ENCODE measurements around the gene IQGAP2. TPM values are rescaled to one million over a fixed set of nuclear protein-coding genes. Genes with fewer than 3 reads are reported as not detected.

The IQGAP2 gene
- total RNA-seq, 6 experiments from 2014 or later = 96.4 to 152 (median 123) TPM

- no peaks in the 10 kb centered on the region for H3K9me3 ChIP-seq
- peaks cover 0 to 24% (median 2%) of the 10 kb centered on the region in 4 donors for H3K4me1 ChIP-seq
- no peaks in the 10 kb centered on the region for H3K27me3 ChIP-seq
- H3K36me3 ChIP-seq = peaks cover 0 to 9% (median 0%) of the 10 kb centered on the region in 4 donors
- 66% methylated on average over 3 of the region's 7 CpGs for WGBS (ENCODE audit: insufficient coverage, low coverage, low lambda C conversion rate, missing lambda C conversion rate)
- DNase-seq (no peak), ATAC-seq (peak in 1 of 4 donors; percentile 17)
- no peak overlapping the region for H3K4me3 ChIP-seq
- intact Hi-C loops (cut with DNase I) = no loop called here
- TF ChIP-seq POLR2A (IDR thresholded peaks at IDR 0.05) = no peak
- no peak for TF ChIP-seq CTCF (IDR thresholded peaks at IDR 0.05)
- H3K27ac ChIP-seq = no peak overlapping the region
Observed at GRCh38 chr5:76565009-76565408, 161.9 kb downstream of the IQGAP2 start.

GRCh38 chr5:76570153-76570552 lies 167.1 kb downstream of the IQGAP2 start:
- Histone ChIP-seq H3K27ac (no peak overlapping the region), H3K4me3 (no peak overlapping the region), H3K27me3 (no peaks in the 10 kb centered on the region), H3K4me1 (no peaks in the 10 kb centered on the region), H3K9me3 (no peaks in the 10 kb centered on the region), H3K36me3 (peaks cover 0 to 17% (median 0%) of the 10 kb centered on the region in 4 donors)
- intact Hi-C loops (cut with DNase I) = no loop called here
- TF ChIP-seq CTCF (IDR thresholded peaks at IDR 0.05) = no peak
- TF ChIP-seq POLR2A (IDR thresholded peaks at IDR 0.05) = no peak
- DNase-seq (no peak), ATAC-seq (no peak)
- WGBS (ENCODE audit: insufficient coverage, low coverage, low lambda C conversion rate, missing lambda C conversion rate) = 86% methylated on average over 4 of the region's 4 CpGs

GRCh38 chr5:76571559-76571958 lies 168.5 kb downstream of the IQGAP2 start:
- ATAC-seq (peak in 1 of 4 donors; percentile 27), DNase-seq (no peak)
- peaks cover 0 to 23% (median 1%) of the 10 kb centered on the region in 4 donors for H3K36me3 ChIP-seq
- H3K9me3 ChIP-seq = no peaks in the 10 kb centered on the region
- no peaks in the 10 kb centered on the region for H3K4me1 ChIP-seq
- no peak overlapping the region for H3K27ac ChIP-seq
- intact Hi-C loops (cut with DNase I) = no loop called here
- no peaks in the 10 kb centered on the region for H3K27me3 ChIP-seq
- TF ChIP-seq CTCF (IDR thresholded peaks at IDR 0.05) (peak in 3 of 4 donors; percentile 10 to 26 (median 13)), POLR2A (IDR thresholded peaks at IDR 0.05) (no peak)
- H3K4me3 ChIP-seq = no peak overlapping the region

GRCh38 chr5:76576450-76576849 lies 173.4 kb downstream of the IQGAP2 start:
- TF ChIP-seq POLR2A (IDR thresholded peaks at IDR 0.05) (no peak), CTCF (IDR thresholded peaks at IDR 0.05) (no peak)
- H3K4me1 ChIP-seq = peaks cover 0 to 9% (median 3%) of the 10 kb centered on the region in 4 donors
- ATAC-seq = no peak
- no peaks in the 10 kb centered on the region for H3K9me3 ChIP-seq
- H3K27ac ChIP-seq = no peak overlapping the region
- H3K4me3 ChIP-seq = no peak overlapping the region
- H3K27me3 ChIP-seq = no peaks in the 10 kb centered on the region
- DNase-seq = no peak
- H3K36me3 ChIP-seq = peaks cover 0 to 15% (median 1%) of the 10 kb centered on the region in 4 donors
- intact Hi-C loops (cut with DNase I) = no loop called here

GRCh38 chr5:76576996-76577395 lies 173.9 kb downstream of the IQGAP2 start:
- Histone ChIP-seq H3K4me1 (peaks cover 0 to 14% (median 6%) of the 10 kb centered on the region in 4 donors), H3K9me3 (no peaks in the 10 kb centered on the region), H3K27me3 (no peaks in the 10 kb centered on the region), H3K36me3 (peaks cover 0 to 10% (median 1%) of the 10 kb centered on the region in 4 donors), H3K27ac (no peak overlapping the region), H3K4me3 (no peak overlapping the region)
- no peak for DNase-seq
- TF ChIP-seq POLR2A (IDR thresholded peaks at IDR 0.05) (no peak), CTCF (IDR thresholded peaks at IDR 0.05) (no peak)
- WGBS (ENCODE audit: insufficient coverage, low coverage, low lambda C conversion rate, missing lambda C conversion rate) = 87% methylated on average over 4 of the region's 4 CpGs
- ATAC-seq = no peak
- intact Hi-C loops (cut with DNase I) = no loop called here

Measured in right lobe of liver (tissue), 6 donors.